GM23338 (cell line): ENCODE measurements around the gene EHD4. TPM values are rescaled to one million over a fixed set of nuclear protein-coding genes. Genes with fewer than 3 reads are reported as not detected.
A peak's percentile ranks its signal among the peaks of the same experiment; 100 is the strongest.

Experiments used
- ATAC-seq: fragments of 200-7000 bp; cut with Tn5 transposase; 3 replicates; pipeline ENCODE4 v1.9.1; 2020
- DNase-seq: peaks from one replicate; pipeline ENCODE4 v3.0.0-alpha.2; 2015; ENCODE audit warnings: low spot score
- H2AFZ ChIP-seq: fragments of 200-600 bp; sonication (generic); 2 replicates; pipeline ENCODE4 v1.8.0; 2016; ENCODE audit warnings: antibody characterized with exemption, mild to moderate bottlenecking, moderate library complexity
- H3F3A ChIP-seq: fragments of 200-600 bp; sonication (generic); replicated peaks from 2 replicates; pipeline ENCODE4 v1.8.0; 2017; ENCODE audit warnings: antibody characterized with exemption, mixed run types, low read depth
- H3K27ac ChIP-seq: fragments of 200-600 bp; sonication (generic); 2 replicates; pipeline ENCODE4 v1.6.1; 2016; ENCODE audit warnings: low read depth
- H3K27me3 ChIP-seq: fragments of 200-600 bp; sonication (generic); 2 replicates; pipeline ENCODE4 v1.8.0; 2016; ENCODE audit warnings: mild to moderate bottlenecking, mixed run types, moderate library complexity; ENCODE audit not compliant: insufficient read depth
- H3K36me3 ChIP-seq: fragments of 200-600 bp; sonication (generic); 2 replicates; pipeline ENCODE4 v1.8.0; 2016; ENCODE audit warnings: mild to moderate bottlenecking; ENCODE audit not compliant: insufficient read depth
- H3K4me1 ChIP-seq: fragments of 200-600 bp; sonication (generic); 2 replicates; pipeline ENCODE4 v1.8.0; 2016; ENCODE audit warnings: mild to moderate bottlenecking, moderate library complexity; ENCODE audit not compliant: insufficient read depth
- H3K4me2 ChIP-seq: fragments of 200-600 bp; sonication (generic); 2 replicates; pipeline ENCODE4 v1.7.1; 2017; ENCODE audit warnings: mixed run types
- H3K4me3 ChIP-seq: fragments of 200-600 bp; sonication (generic); 2 replicates; pipeline ENCODE4 v1.6.1; 2016; ENCODE audit warnings: mixed run types
- H3K79me2 ChIP-seq: fragments of 200-600 bp; sonication (generic); replicated peaks from 2 replicates; pipeline ENCODE4 v1.8.0; 2017; ENCODE audit warnings: mild to moderate bottlenecking; ENCODE audit not compliant: insufficient read depth
- H3K9me2 ChIP-seq: fragments of 200-600 bp; sonication (generic); 2 replicates; pipeline ENCODE4 v1.8.0; 2017; ENCODE audit not compliant: insufficient read depth
- H4K20me1 ChIP-seq: fragments of 200-600 bp; sonication (generic); replicated peaks from 2 replicates; pipeline ENCODE4 v1.8.0; 2017; ENCODE audit warnings: mild to moderate bottlenecking; ENCODE audit not compliant: insufficient read depth
- H3K27ac Mint-ChIP-seq: 2 replicates; pipeline ENCODE4 v1.8.0; 2020; ENCODE audit warnings: inconsistent platforms, mild to moderate bottlenecking, moderate library complexity, mixed read lengths
- H3K27me3 Mint-ChIP-seq: 3 replicates; pipeline ENCODE4 v1.8.0; 2022; ENCODE audit warnings: low read depth, mild to moderate bottlenecking, moderate library complexity, mixed read lengths, inconsistent platforms; ENCODE audit not compliant: insufficient read depth, poor library complexity
- H3K36me3 Mint-ChIP-seq: 3 replicates; pipeline ENCODE4 v1.8.0; 2021; ENCODE audit warnings: low read depth, mild to moderate bottlenecking, inconsistent platforms, moderate library complexity, mixed read lengths
- H3K4me1 Mint-ChIP-seq: 3 replicates; pipeline ENCODE4 v1.8.0; 2020; ENCODE audit warnings: mild to moderate bottlenecking, inconsistent platforms, mixed read lengths
- H3K4me3 Mint-ChIP-seq: 3 replicates; pipeline ENCODE4 v1.8.0; 2021; ENCODE audit warnings: moderate library complexity, mild to moderate bottlenecking, inconsistent platforms, mixed read lengths
- H3K9me3 Mint-ChIP-seq: 3 replicates; pipeline ENCODE4 v1.8.0; 2020; ENCODE audit warnings: moderate library complexity, mild to moderate bottlenecking, inconsistent platforms, mixed read lengths
- CREB1 ChIP-seq: fragments of 250-450 bp; sonication (Bioruptor Pico); IDR thresholded peaks from 2 replicates; pipeline ENCODE4 v1.5.0; 2020; ENCODE audit warnings: low read depth, mild to moderate bottlenecking, moderate library complexity
- ETS1 ChIP-seq: IDR thresholded peaks from 2 replicates; pipeline ENCODE4 v1.6.1; 2016; ENCODE audit warnings: antibody characterized with exemption
- EZH2 ChIP-seq: fragments of 200-600 bp; sonication (generic); IDR thresholded peaks from one replicate; pipeline ENCODE4 v1.8.0; 2017; ENCODE audit warnings: antibody characterized with exemption, mild to moderate bottlenecking, low read depth; ENCODE audit not compliant: unreplicated experiment
- EZH2phosphoT487 ChIP-seq: fragments of 200-600 bp; sonication (generic); IDR thresholded peaks from one replicate; pipeline ENCODE4 v1.8.1; 2018; ENCODE audit warnings: antibody characterized with exemption; ENCODE audit not compliant: unreplicated experiment
- JUNB ChIP-seq: IDR thresholded peaks from one replicate; pipeline ENCODE4 v1.6.1; 2016; ENCODE audit warnings: antibody characterized with exemption; ENCODE audit not compliant: unreplicated experiment
- NANOG ChIP-seq: IDR thresholded peaks from 2 replicates; pipeline ENCODE4 v1.6.1; 2016; ENCODE audit warnings: antibody characterized with exemption, borderline replicate concordance
- POLR2AphosphoS5 ChIP-seq: IDR thresholded peaks from 2 replicates; pipeline ENCODE4 v1.6.1; 2016; ENCODE audit warnings: antibody characterized with exemption, low read depth
- STAT1 ChIP-seq: IDR thresholded peaks from one replicate; pipeline ENCODE4 v1.6.1; 2016; ENCODE audit warnings: antibody characterized with exemption; ENCODE audit not compliant: unreplicated experiment
- ZNF114 ChIP-seq: fragments of 250-450 bp; sonication (Bioruptor Pico); IDR thresholded peaks from 2 replicates; pipeline ENCODE4 v1.5.0; 2020; ENCODE audit warnings: mild to moderate bottlenecking, moderate library complexity
- polyA plus RNA-seq: library from polyadenylated mRNA; unstranded; fragments of >200 nt; fragmentation: Nextera tagmentation; extraction: Ambion mirVana; gene quantifications from 2 replicates; pipeline ENCODE4 v1.2.1, GENCODE V29; 2016
- total RNA-seq: library from RNA; depleted of rRNA; stranded (reverse); fragments of >200 nt; shearing (Covaris generic); gene quantifications from 2 replicates; pipeline ENCODE4 v1.2.3, GENCODE V29; 2014
- TF ChIP-seq, protein P1 (sequence below): IDR thresholded peaks from one replicate; pipeline ENCODE4 v1.6.1; 2018; ENCODE audit warnings: antibody characterized with exemption; ENCODE audit not compliant: unreplicated experiment

Gene EHD4
- total and polyA plus RNA-seq, 2 experiments from 2014 or later, result 13.0 to 31.0 TPM

DNA sequence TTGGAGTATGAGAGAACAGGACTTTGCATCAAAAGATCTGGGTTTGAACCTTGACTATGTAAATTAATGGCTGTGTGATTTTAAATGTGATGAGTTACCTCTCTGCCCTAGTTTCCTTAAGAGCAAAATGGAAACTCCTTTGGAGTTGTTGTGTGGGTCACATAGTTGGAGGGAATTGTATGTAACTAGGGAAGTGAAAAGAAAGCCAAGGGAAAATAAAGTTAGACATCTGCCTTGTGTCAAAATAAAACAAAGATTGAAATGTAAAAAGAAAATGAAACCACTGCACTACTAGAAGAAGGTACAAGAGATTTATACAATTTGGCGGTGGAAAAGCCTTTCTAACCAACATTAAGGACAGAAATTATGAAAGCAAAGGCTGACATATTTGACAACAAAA is 1.7 kb upstream of the EHD4 start:
- Histone ChIP-seq H4K20me1 (peaks cover 18% of the 10 kb centered on the region), H3K79me2 (peaks cover 24% of the 10 kb centered on the region), H3K4me3 (no peak overlapping the region), H3K4me1 (peaks cover 18% of the 10 kb centered on the region), H3K4me2 (no peak overlapping the region), H3K9me2 (no peaks in the 10 kb centered on the region), H3K27ac (no peak overlapping the region), H3F3A (no peaks in the 10 kb centered on the region), H2AFZ (no peak overlapping the region), H3K36me3 (no peaks in the 10 kb centered on the region), H3K27me3 (no peaks in the 10 kb centered on the region)
- peaks cover 2% of the 10 kb centered on the region for H3K27me3 Mint-ChIP-seq
- H3K9me3 Mint-ChIP-seq, result no peaks in the 10 kb centered on the region
- H3K27ac Mint-ChIP-seq, result no peak overlapping the region
- ATAC-seq (no peak), DNase-seq (no peak)
- no peak overlapping the region for H3K4me3 Mint-ChIP-seq
- no peaks in the 10 kb centered on the region; the same call in 2 of the 3 replicates for H3K36me3 Mint-ChIP-seq
- TF ChIP-seq STAT1 (no peak), ETS1 (no peak), JUNB (no peak), POLR2AphosphoS5 (no peak), NANOG (no peak), EZH2 (no peak), CREB1 (CRISPR knock-in tag) (no peak), ZNF114 (no peak), EZH2phosphoT487 (no peak)
- TF ChIP-seq, protein P1, sequence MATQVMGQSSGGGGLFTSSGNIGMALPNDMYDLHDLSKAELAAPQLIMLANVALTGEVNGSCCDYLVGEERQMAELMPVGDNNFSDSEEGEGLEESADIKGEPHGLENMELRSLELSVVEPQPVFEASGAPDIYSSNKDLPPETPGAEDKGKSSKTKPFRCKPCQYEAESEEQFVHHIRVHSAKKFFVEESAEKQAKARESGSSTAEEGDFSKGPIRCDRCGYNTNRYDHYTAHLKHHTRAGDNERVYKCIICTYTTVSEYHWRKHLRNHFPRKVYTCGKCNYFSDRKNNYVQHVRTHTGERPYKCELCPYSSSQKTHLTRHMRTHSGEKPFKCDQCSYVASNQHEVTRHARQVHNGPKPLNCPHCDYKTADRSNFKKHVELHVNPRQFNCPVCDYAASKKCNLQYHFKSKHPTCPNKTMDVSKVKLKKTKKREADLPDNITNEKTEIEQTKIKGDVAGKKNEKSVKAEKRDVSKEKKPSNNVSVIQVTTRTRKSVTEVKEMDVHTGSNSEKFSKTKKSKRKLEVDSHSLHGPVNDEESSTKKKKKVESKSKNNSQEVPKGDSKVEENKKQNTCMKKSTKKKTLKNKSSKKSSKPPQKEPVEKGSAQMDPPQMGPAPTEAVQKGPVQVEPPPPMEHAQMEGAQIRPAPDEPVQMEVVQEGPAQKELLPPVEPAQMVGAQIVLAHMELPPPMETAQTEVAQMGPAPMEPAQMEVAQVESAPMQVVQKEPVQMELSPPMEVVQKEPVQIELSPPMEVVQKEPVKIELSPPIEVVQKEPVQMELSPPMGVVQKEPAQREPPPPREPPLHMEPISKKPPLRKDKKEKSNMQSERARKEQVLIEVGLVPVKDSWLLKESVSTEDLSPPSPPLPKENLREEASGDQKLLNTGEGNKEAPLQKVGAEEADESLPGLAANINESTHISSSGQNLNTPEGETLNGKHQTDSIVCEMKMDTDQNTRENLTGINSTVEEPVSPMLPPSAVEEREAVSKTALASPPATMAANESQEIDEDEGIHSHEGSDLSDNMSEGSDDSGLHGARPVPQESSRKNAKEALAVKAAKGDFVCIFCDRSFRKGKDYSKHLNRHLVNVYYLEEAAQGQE, result no peak
- H3K4me1 Mint-ChIP-seq, result peaks cover 20% of the 10 kb centered on the region

DNA sequence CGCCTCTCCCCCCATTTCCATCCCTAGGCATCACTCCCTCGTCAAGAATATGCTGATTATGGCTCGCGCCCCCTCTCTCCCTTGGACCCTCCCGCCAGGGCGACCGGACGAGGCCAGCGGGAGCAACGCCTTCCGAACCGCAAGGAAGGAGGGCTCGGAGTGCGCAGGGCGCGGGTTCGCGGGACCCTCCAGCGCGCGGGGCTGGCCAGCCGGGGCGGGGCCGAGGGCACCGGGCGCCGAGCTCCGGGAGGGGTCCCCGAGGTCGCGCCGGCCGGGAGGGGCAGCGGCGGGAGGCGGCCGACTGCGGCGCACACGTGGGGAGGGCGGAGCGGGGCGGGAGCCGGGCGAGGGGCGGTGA is 483 bp downstream of the EHD4 start:
- Histone ChIP-seq H4K20me1 (peaks cover 29% of the 10 kb centered on the region), H3K79me2 (peaks cover 45% of the 10 kb centered on the region), H3K4me1 (peaks cover 18% of the 10 kb centered on the region), H3K4me2 (peak overlapping the region; percentile 83), H3K36me3 (no peaks in the 10 kb centered on the region), H3F3A (no peaks in the 10 kb centered on the region), H2AFZ (no peak overlapping the region), H3K4me3 (peak overlapping the region; percentile 63), H3K27me3 (no peaks in the 10 kb centered on the region), H3K9me2 (no peaks in the 10 kb centered on the region), H3K27ac (no peak overlapping the region; the same call in 1 of the 2 replicates)
- peaks cover 25% of the 10 kb centered on the region for H3K4me1 Mint-ChIP-seq
- H3K27me3 Mint-ChIP-seq, result peaks cover 2% of the 10 kb centered on the region
- H3K36me3 Mint-ChIP-seq, result no peaks in the 10 kb centered on the region; the same call in 2 of the 3 replicates
- H3K27ac Mint-ChIP-seq, result peak overlapping the region; percentile 37; the same call in 1 of the 2 replicates
- peak; percentile 57 for DNase-seq
- TF ChIP-seq, protein P1, result no peak
- no peaks in the 10 kb centered on the region for H3K9me3 Mint-ChIP-seq
- peak overlapping the region; percentile 92 for H3K4me3 Mint-ChIP-seq
- peak; percentile 42 for ATAC-seq
